CD4-positive, alpha-beta T cell (primary cell): ENCODE data around the gene SMOC2. TPM values are rescaled to one million over a fixed set of nuclear protein-coding genes. Genes with fewer than 3 reads are reported as not detected.

Experiments used
- ATAC-seq: fragments of 200-7000 bp; cut with Tn5 transposase; one replicate; pipeline ENCODE4 v1.10.0; 2022; ENCODE audit warnings: mild to moderate bottlenecking; ENCODE audit not compliant: poor library complexity
- CTCF ChIA-PET: fragments of 350-600 bp; sonication (Branson Sonifier 250); formaldehyde crosslinking; loops from one replicate; lab custom pipeline; 2021; ENCODE audit warnings: antibody characterized with exemption, inconsistent platforms; lab: Charles Lee
- POLR2A ChIA-PET: fragments of 350-600 bp; sonication (Branson Sonifier 250); formaldehyde crosslinking; loops from one replicate; lab custom pipeline; 2021; ENCODE audit warnings: antibody characterized with exemption, inconsistent platforms; lab: Charles Lee
- DNase-seq, 14 experiments: peaks; one replicate each; pipeline ENCODE4 v3.0.0-alpha.2; 2013 to 2020; ENCODE audit warnings: mixed read lengths in 2 of 14
- H3K27ac ChIP-seq, 2 donors: one replicate each; pipeline versions ENCODE4 v1.5.1 to v1.7.0; 2013; ENCODE audit warnings: low read length in 2 of 2, low read depth in 1 of 2, mild to moderate bottlenecking in 1 of 2
- H3K27me3 ChIP-seq, 2 experiments: 1 replicate in 1 of 2; 2 replicates in 1 of 2; pipeline versions ENCODE4 v1.6.1 to v1.7.0; 2013; ENCODE audit warnings: low read length in 2 of 2, control low read depth in 1 of 2, mild to moderate bottlenecking in 1 of 2, moderate library complexity in 1 of 2; ENCODE audit not compliant: insufficient read depth in 2 of 2, control insufficient read depth in 1 of 2
- H3K36me3 ChIP-seq: one replicate; pipeline ENCODE4 v1.6.1; 2013; ENCODE audit warnings: low read length, control low read depth; ENCODE audit not compliant: insufficient read depth
- H3K4me1 ChIP-seq: one replicate; pipeline ENCODE4 v1.6.1; 2013; ENCODE audit warnings: low read length, control low read depth; ENCODE audit not compliant: insufficient read depth
- H3K4me3 ChIP-seq: one replicate; pipeline ENCODE4 v1.5.1; 2013; ENCODE audit warnings: mild to moderate bottlenecking, low read length, moderate library complexity
- H3K9me3 ChIP-seq, 2 experiments: 1 replicate in 1 of 2; 2 replicates in 1 of 2; pipeline versions ENCODE4 v1.6.1 to v1.7.0; 2013; ENCODE audit warnings: low read length in 2 of 2, mild to moderate bottlenecking in 2 of 2, control low read depth in 1 of 2, moderate library complexity in 1 of 2; ENCODE audit not compliant: control insufficient read depth in 1 of 2, insufficient read depth in 1 of 2
- H3K27ac Mint-ChIP-seq: one replicate; pipeline ENCODE4 v1.8.0; 2020; ENCODE audit warnings: mixed read lengths
- H3K27me3 Mint-ChIP-seq: one replicate; pipeline ENCODE4 v1.8.0; 2021; ENCODE audit warnings: mixed read lengths
- H3K36me3 Mint-ChIP-seq: one replicate; pipeline ENCODE4 v1.8.0; 2021; ENCODE audit warnings: low read depth, mixed read lengths
- H3K4me1 Mint-ChIP-seq: one replicate; pipeline ENCODE4 v1.8.0; 2021; ENCODE audit warnings: low read depth, mixed read lengths
- H3K4me3 Mint-ChIP-seq: one replicate; pipeline ENCODE4 v1.8.0; 2020; ENCODE audit warnings: mild to moderate bottlenecking, mixed read lengths
- H3K9me3 Mint-ChIP-seq: one replicate; pipeline ENCODE4 v1.8.0; 2020; ENCODE audit warnings: mixed read lengths
- intact Hi-C, 2 experiments: fragments of 100-400 bp; cut with DNase I in 1 of 2; cut with micrococcal nuclease in 1 of 2; formaldehyde crosslinking; loops; one replicate each; pipeline versions ENCODE4 v1.15.1 to v1.9.0; 2023 to 2025; cut with DNase I, micrococcal nuclease
- total RNA-seq, 174 experiments: library from RNA in 2 of 174; stranded (reverse) in 2 of 174; gene quantifications; one replicate each; pipeline ENCODE4 v1.2.3 and lab custom pipeline; 2021 to 2026
- TF ChIP-seq, protein P1 (sequence below): fragments of 200-600 bp; IDR thresholded peaks from one replicate; pipeline ENCODE4 v1.8.0; 2022; ENCODE audit warnings: antibody characterized with exemption, mild to moderate bottlenecking

The SMOC2 gene
- total RNA-seq, 2 experiments from 2014 or later, result not detected

DNA sequence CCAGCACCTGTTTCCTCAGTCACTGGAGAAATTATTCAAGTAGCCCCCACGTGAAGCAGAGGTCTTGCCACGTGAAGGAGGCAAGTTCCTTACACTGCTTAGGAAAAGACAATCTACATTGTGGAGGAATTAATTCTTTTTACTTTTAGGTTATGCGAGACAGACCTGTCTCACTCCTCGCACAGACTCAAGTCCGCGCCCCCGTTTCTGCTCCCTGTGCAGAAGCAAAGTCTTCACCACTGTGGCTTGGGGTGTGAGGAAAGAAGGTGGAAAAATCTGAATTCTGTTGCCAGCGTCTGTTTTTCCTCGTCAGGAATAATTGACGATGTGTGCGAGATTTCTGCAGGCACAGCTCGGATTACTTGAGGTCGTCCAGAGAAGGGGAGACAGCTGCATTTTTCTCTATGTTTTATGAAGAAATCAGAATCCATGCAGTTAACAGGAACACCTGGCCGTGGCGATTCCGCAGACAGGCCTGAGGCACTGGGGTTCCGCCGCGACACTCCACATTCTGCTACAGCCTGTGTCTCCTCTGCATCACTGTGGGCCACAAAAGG, 185.1 kb downstream of the SMOC2 start:
- Mint-ChIP-seq H3K27ac (no peak overlapping the region), H3K4me1 (no peaks in the 10 kb centered on the region), H3K4me3 (no peak overlapping the region), H3K27me3 (peaks cover 7% of the 10 kb centered on the region), H3K36me3 (no peaks in the 10 kb centered on the region), H3K9me3 (peaks cover 2% of the 10 kb centered on the region)
- Histone ChIP-seq H3K9me3 (peaks cover 0 to 23% of the 10 kb centered on the region in 2 experiments), H3K4me3 (no peak overlapping the region), H3K27me3 (no peaks in the 10 kb centered on the region), H3K36me3 (no peaks in the 10 kb centered on the region), H3K4me1 (no peaks in the 10 kb centered on the region), H3K27ac (no peak overlapping the region)
- CTCF ChIA-PET, result no interaction called here
- intact Hi-C loops, result loop anchor here in 1 of 2 experiments (5.0 kb wide), 1 partner anchor 51 kb away; no protein-coding TSS in a partner anchor
- ATAC-seq, result no peak
- TF ChIP-seq, protein P1, sequence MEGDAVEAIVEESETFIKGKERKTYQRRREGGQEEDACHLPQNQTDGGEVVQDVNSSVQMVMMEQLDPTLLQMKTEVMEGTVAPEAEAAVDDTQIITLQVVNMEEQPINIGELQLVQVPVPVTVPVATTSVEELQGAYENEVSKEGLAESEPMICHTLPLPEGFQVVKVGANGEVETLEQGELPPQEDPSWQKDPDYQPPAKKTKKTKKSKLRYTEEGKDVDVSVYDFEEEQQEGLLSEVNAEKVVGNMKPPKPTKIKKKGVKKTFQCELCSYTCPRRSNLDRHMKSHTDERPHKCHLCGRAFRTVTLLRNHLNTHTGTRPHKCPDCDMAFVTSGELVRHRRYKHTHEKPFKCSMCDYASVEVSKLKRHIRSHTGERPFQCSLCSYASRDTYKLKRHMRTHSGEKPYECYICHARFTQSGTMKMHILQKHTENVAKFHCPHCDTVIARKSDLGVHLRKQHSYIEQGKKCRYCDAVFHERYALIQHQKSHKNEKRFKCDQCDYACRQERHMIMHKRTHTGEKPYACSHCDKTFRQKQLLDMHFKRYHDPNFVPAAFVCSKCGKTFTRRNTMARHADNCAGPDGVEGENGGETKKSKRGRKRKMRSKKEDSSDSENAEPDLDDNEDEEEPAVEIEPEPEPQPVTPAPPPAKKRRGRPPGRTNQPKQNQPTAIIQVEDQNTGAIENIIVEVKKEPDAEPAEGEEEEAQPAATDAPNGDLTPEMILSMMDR, result no peak
- POLR2A ChIA-PET, result no interaction called here
- DNase-seq, result no peak

DNA sequence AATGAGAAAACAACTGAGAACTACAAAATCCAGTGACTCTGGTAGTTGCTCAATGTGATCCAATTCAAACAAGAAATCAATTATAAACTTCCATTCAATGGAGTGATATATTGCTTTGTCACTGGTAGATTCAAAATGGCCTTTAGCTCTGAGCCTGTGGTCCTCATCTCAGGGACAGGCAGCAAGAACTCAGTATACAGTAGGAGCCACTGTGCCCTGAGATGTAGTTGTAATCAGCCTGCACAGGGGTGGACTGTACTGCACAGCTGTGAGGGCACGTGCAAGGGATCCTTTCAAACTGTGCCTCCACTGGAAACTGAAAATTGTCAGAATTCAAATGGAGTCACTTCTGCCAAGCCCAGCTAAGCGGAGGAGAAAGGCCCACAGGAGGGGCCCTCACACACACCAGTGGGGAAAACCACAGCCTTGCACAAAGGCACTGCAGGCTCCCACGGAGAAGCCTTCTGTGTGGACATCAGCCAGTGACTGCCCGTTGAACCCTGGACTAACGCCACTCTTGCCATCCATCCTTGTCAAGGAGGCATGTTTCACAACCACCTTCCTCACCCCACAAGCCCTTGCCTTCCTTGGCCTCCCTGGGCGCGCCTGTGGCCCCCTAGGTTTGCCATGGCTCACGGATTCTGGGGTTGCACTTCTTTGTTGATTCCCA, 186.7 kb downstream of the SMOC2 start:
- Histone ChIP-seq H3K4me3 (no peak overlapping the region), H3K27me3 (no peaks in the 10 kb centered on the region), H3K4me1 (no peaks in the 10 kb centered on the region), H3K36me3 (no peaks in the 10 kb centered on the region), H3K27ac (no peak overlapping the region), H3K9me3 (peaks cover 0 to 18% of the 10 kb centered on the region in 2 experiments)
- ChIA-PET POLR2A (no interaction called here), CTCF (interaction anchor here (0.8 kb wide), 1 partner anchor 10 kb away, joined by 3 read pairs; no protein-coding TSS in a partner anchor)
- TF ChIP-seq, protein P1, result no peak
- Mint-ChIP-seq H3K36me3 (no peaks in the 10 kb centered on the region), H3K4me3 (no peak overlapping the region), H3K27ac (no peak overlapping the region), H3K27me3 (peaks cover 7% of the 10 kb centered on the region), H3K4me1 (no peaks in the 10 kb centered on the region), H3K9me3 (no peaks in the 10 kb centered on the region)
- intact Hi-C loops, result loop anchor here in 1 of 2 experiments (5.0 kb wide), 1 partner anchor 50 kb away; no protein-coding TSS in a partner anchor
- no peak for ATAC-seq
- DNase-seq, result no peak

DNA sequence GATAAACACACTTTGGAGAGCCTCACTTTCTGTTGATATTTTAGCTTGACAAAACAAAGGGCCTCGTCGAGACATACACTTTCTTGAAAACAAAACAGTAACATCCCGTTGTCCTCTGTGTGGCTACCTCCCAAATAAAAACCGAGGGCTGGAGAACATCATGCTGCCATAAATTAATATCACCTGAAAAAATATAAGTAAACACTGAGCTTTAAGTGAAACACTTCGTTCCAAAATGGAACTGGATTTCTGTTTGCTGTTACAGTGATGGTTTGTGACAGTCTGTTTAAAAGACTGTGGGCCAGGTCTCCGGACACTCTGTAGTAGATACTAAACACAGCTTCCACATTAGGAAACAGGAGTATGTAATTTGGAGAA, 187.2 kb downstream of the SMOC2 start:
- CTCF ChIA-PET, result interaction anchor here (0.8 kb wide), 1 partner anchor 9 kb away, joined by 3 read pairs; no protein-coding TSS in a partner anchor
- no peaks in the 10 kb centered on the region for H3K4me1 Mint-ChIP-seq
- DNase-seq (no peak), ATAC-seq (no peak)
- no peak overlapping the region for H3K4me3 Mint-ChIP-seq
- H3K27me3 Mint-ChIP-seq, result peaks cover 11% of the 10 kb centered on the region
- Histone ChIP-seq H3K4me1 (no peaks in the 10 kb centered on the region), H3K4me3 (no peak overlapping the region), H3K27ac (no peak overlapping the region), H3K9me3 (peaks cover 0 to 18% of the 10 kb centered on the region in 2 experiments), H3K27me3 (no peaks in the 10 kb centered on the region), H3K36me3 (no peaks in the 10 kb centered on the region)
- POLR2A ChIA-PET, result no interaction called here
- H3K36me3 Mint-ChIP-seq, result no peaks in the 10 kb centered on the region
- no peaks in the 10 kb centered on the region for H3K9me3 Mint-ChIP-seq
- TF ChIP-seq, protein P1, result no peak
- intact Hi-C loops, result loop anchor here in 1 of 2 experiments (5.0 kb wide), 1 partner anchor 49 kb away; no protein-coding TSS in a partner anchor
- no peak overlapping the region for H3K27ac Mint-ChIP-seq
